Measurements from ENCODE around the gene WDR88. TPM values are rescaled to one million over a fixed set of nuclear protein-coding genes. Genes with fewer than 3 reads are reported as not detected.
"Not testable (repeated sequence)": the region's sequence is repeated elsewhere in the genome, so short reads cannot be mapped to it uniquely, and the experiment has no call there.

WDR88 gene
- total RNA-seq, 2 donors from 2014 or later, result not detected

GRCh38 chr19:33152176-33152575 lies 20.3 kb downstream of the WDR88 start:
- no peak for TF ChIP-seq CTCF (IDR thresholded peaks at IDR 0.05)
- H3K27ac ChIP-seq, result no peak overlapping the region
- no peak for ATAC-seq (ENCODE audit: insufficient number of reproducible peaks, low FRiP score, low read depth)
- H3K9me3 ChIP-seq, result no peaks in the 10 kb centered on the region
- H3K4me3 ChIP-seq, result no peak overlapping the region
- H3K4me1 ChIP-seq (ENCODE audit: control insufficient read depth in 1 of 2, low read depth in 2 of 2), result no peaks in the 10 kb centered on the region
- H3K27me3 ChIP-seq (replicated peaks; ENCODE audit: insufficient read depth), result no peaks in the 10 kb centered on the region
- H3K36me3 ChIP-seq, result no peaks in the 10 kb centered on the region
- no peak for DNase-seq (ENCODE audit: low spot score)

- H3K36me3 ChIP-seq; H3K27ac ChIP-seq; H3K27me3 ChIP-seq (replicated peaks; ENCODE audit: insufficient read depth); H3K4me3 ChIP-seq; H3K9me3 ChIP-seq; ATAC-seq (ENCODE audit: insufficient number of reproducible peaks, low FRiP score, low read depth); DNase-seq (ENCODE audit: low spot score); H3K4me1 ChIP-seq (ENCODE audit: control insufficient read depth in 1 of 2, low read depth in 2 of 2): not testable (repeated sequence)
These were observed 20.7 kb downstream of the WDR88 start for GRCh38 chr19:33152625-33153024.

GRCh38 chr19:33154313-33154712 lies 22.4 kb downstream of the WDR88 start:
- H3K4me1 ChIP-seq (ENCODE audit: control insufficient read depth in 1 of 2, low read depth in 2 of 2); H3K27ac ChIP-seq; H3K9me3 ChIP-seq; DNase-seq (ENCODE audit: low spot score); H3K36me3 ChIP-seq; ATAC-seq (ENCODE audit: insufficient number of reproducible peaks, low FRiP score, low read depth); H3K4me3 ChIP-seq; H3K27me3 ChIP-seq (replicated peaks; ENCODE audit: insufficient read depth): not testable (repeated sequence)

GRCh38 chr19:33156334-33156733 lies 24.4 kb downstream of the WDR88 start:
- H3K4me3 ChIP-seq, result no peak overlapping the region
- H3K4me1 ChIP-seq (ENCODE audit: control insufficient read depth in 1 of 2, low read depth in 2 of 2), result no peaks in the 10 kb centered on the region
- no peaks in the 10 kb centered on the region for H3K9me3 ChIP-seq
- H3K36me3 ChIP-seq, result no peaks in the 10 kb centered on the region
- no peak for ATAC-seq (ENCODE audit: insufficient number of reproducible peaks, low FRiP score, low read depth)
- no peak for DNase-seq (ENCODE audit: low spot score)
- H3K27me3 ChIP-seq (replicated peaks; ENCODE audit: insufficient read depth), result no peaks in the 10 kb centered on the region
- no peak for TF ChIP-seq CTCF (IDR thresholded peaks at IDR 0.05)
- H3K27ac ChIP-seq, result no peak overlapping the region

GRCh38 chr19:33157906-33158305 lies 26.0 kb downstream of the WDR88 start:
- Histone ChIP-seq H3K36me3 (no peaks in the 10 kb centered on the region), H3K4me1 (ENCODE audit: control insufficient read depth in 1 of 2, low read depth in 2 of 2) (no peaks in the 10 kb centered on the region), H3K4me3 (no peak overlapping the region), H3K9me3 (no peaks in the 10 kb centered on the region), H3K27ac (no peak overlapping the region), H3K27me3 (replicated peaks; ENCODE audit: insufficient read depth) (no peaks in the 10 kb centered on the region)
- no peak for DNase-seq (ENCODE audit: low spot score)
- no peak for ATAC-seq (ENCODE audit: insufficient number of reproducible peaks, low FRiP score, low read depth)
- TF ChIP-seq CTCF (IDR thresholded peaks at IDR 0.05), result no peak

- H3K27me3 ChIP-seq (replicated peaks; ENCODE audit: insufficient read depth), result no peaks in the 10 kb centered on the region
- no peak for DNase-seq (ENCODE audit: low spot score)
- H3K4me3 ChIP-seq, result no peak overlapping the region
- H3K27ac ChIP-seq, result no peak overlapping the region
- no peak for ATAC-seq (ENCODE audit: insufficient number of reproducible peaks, low FRiP score, low read depth)
- no peaks in the 10 kb centered on the region for H3K4me1 ChIP-seq (ENCODE audit: control insufficient read depth in 1 of 2, low read depth in 2 of 2)
- H3K36me3 ChIP-seq, result no peaks in the 10 kb centered on the region
- no peak for TF ChIP-seq CTCF (IDR thresholded peaks at IDR 0.05)
- H3K9me3 ChIP-seq, result no peaks in the 10 kb centered on the region
These were observed 26.5 kb downstream of the WDR88 start for GRCh38 chr19:33158365-33158764.
